ENCODE data around the gene NAIF1.
"Not testable (repeated sequence)": the region's sequence is repeated elsewhere in the genome, so short reads cannot be mapped to it uniquely, and the experiment has no call there.

NAIF1 gene

GRCh38 chr9:128047231-128047630, 19.9 kb downstream of the NAIF1 start:
- no peak for DNase-seq (ENCODE audit: low read depth)
- H3K4me3 ChIP-seq (ENCODE audit: low read depth, low read length) = no peak overlapping the region
- no peak for TF ChIP-seq CTCF (IDR thresholded peaks at IDR 0.05; ENCODE audit: control insufficient read depth, extremely low read depth, insufficient read depth)

DNA sequence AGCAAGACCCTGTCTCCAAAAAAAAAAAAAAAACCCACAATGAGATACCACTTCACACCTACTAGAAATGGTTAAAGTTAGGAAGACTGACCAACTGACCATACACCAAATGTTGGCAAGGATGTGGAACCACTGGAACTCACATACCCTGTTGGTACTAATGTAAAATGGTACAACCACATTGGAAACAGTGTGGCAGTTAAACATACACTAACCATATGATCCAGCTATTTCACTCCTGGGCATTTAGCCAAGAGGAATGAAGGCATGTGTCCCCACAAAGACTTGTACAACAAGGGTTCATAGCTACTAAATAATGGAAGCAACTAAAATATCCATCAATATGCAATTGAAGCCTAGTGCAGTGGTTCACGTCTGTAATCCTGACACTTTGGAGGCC, 21.3 kb downstream of the NAIF1 start:
- TF ChIP-seq CTCF (IDR thresholded peaks at IDR 0.05; ENCODE audit: control insufficient read depth, extremely low read depth, insufficient read depth) = no peak
- no peak for DNase-seq (ENCODE audit: low read depth)
- no peak overlapping the region for H3K4me3 ChIP-seq (ENCODE audit: low read depth, low read length)

DNA sequence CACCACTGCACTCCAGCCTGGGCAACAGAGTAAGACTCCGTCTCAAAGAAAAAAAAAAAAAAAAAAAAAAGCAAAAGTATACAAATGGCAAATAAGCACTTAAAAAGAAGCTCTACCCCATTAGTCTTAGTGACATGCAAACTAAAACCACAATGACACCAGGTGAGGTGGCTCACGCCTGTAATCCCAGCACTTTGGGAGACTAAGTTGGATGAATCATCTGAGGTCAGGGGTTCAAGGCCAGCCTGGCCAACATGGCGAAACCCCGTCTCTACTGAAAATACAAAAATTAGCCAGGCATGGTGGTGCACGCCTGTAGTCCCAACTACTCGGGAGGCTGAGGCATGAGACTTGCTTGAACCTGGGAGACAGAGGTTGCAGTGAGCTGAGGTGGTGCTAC, 21.7 kb downstream of the NAIF1 start:
- not testable (repeated sequence) for H3K4me3 ChIP-seq (ENCODE audit: low read depth, low read length); DNase-seq (ENCODE audit: low read depth)

- TF ChIP-seq CTCF (IDR thresholded peaks at IDR 0.05; ENCODE audit: control insufficient read depth, extremely low read depth, insufficient read depth) = no peak
- H3K4me3 ChIP-seq (ENCODE audit: low read depth, low read length) = no peak overlapping the region
- DNase-seq (ENCODE audit: low read depth) = no peak
Measured at GRCh38 chr9:128043467-128043868, 23.7 kb downstream of the NAIF1 start.

GRCh38 chr9:128042043-128042442, 25.1 kb downstream of the NAIF1 start:
- no peak for DNase-seq (ENCODE audit: low read depth)
- TF ChIP-seq CTCF (IDR thresholded peaks at IDR 0.05; ENCODE audit: control insufficient read depth, extremely low read depth, insufficient read depth) = no peak
- H3K4me3 ChIP-seq (ENCODE audit: low read depth, low read length) = no peak overlapping the region

- H3K4me3 ChIP-seq (ENCODE audit: low read depth, low read length); DNase-seq (ENCODE audit: low read depth): not testable (repeated sequence)
Measured at GRCh38 chr9:128040783-128041182, 26.3 kb downstream of the NAIF1 start.

GRCh38 chr9:128036522-128036921, 30.6 kb downstream of the NAIF1 start:
- DNase-seq (ENCODE audit: low read depth); H3K4me3 ChIP-seq (ENCODE audit: low read depth, low read length): not testable (repeated sequence)

DNA sequence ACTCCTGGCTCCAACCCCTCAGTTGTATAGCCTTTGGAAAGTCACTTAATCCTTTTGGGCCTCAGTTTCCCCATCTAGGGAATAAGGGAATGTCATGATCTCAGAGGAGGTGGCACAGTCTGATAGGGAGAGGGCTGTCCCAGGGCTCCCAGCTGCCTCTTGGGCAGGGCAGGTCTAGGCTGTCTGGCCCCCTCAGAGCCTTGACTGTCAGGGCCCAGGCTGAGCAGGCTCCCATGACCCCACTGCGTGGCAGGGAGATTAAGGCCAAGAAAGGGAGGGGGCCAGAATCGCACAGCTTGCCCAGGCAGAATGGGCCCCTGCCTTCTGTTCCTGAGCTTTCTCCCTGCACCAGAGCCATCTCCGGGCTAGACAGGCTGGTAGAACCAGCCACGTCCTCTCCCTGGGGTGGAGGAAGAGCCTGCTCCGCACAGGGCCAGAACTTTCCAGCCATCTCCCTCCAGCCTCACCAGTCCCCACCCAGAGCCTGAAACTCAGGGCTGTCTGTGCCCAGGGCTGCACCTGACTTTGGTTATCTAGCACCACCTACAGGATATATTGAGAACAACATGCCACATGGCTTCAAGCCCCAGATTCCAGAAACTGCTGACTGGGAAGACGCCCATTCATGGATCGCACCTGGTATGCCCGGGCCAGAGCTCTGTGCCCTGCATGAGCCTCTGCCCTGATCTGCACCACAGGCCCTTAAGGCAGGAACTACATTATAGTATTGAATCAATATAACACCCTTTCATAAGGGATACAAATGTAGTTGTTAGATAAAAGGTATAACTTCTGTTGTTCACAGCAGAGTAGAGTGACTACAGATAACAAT, 32.1 kb downstream of the NAIF1 start:
- peak; percentile 80 for TF ChIP-seq CTCF (IDR thresholded peaks at IDR 0.05; ENCODE audit: control insufficient read depth, extremely low read depth, insufficient read depth)
- peak; percentile 80 for DNase-seq (ENCODE audit: low read depth)
- H3K4me3 ChIP-seq (ENCODE audit: low read depth, low read length) = no peak overlapping the region
